H4 (cell line): ENCODE results near the gene NUP133. TPM values are rescaled to one million over a fixed set of nuclear protein-coding genes. Genes with fewer than 3 reads are reported as not detected.
"Not testable (repeated sequence)": the region's sequence is repeated elsewhere in the genome, so short reads cannot be mapped to it uniquely, and the experiment has no call there.

Source experiments
- DNase-seq: peaks from one replicate; pipeline ENCODE4 v3.0.0-alpha.2; 2015; ENCODE audit warnings: low spot score
- total RNA-seq: library from RNA; depleted of rRNA; stranded (reverse); fragments of >200 nt; shearing (Covaris generic); gene quantifications from 2 replicates; pipeline ENCODE4 v1.2.3, GENCODE V29; 2014; rRNA removed

NUP133 gene
- 29.6 and 32.6 TPM in 2 replicates for total RNA-seq

DNA sequence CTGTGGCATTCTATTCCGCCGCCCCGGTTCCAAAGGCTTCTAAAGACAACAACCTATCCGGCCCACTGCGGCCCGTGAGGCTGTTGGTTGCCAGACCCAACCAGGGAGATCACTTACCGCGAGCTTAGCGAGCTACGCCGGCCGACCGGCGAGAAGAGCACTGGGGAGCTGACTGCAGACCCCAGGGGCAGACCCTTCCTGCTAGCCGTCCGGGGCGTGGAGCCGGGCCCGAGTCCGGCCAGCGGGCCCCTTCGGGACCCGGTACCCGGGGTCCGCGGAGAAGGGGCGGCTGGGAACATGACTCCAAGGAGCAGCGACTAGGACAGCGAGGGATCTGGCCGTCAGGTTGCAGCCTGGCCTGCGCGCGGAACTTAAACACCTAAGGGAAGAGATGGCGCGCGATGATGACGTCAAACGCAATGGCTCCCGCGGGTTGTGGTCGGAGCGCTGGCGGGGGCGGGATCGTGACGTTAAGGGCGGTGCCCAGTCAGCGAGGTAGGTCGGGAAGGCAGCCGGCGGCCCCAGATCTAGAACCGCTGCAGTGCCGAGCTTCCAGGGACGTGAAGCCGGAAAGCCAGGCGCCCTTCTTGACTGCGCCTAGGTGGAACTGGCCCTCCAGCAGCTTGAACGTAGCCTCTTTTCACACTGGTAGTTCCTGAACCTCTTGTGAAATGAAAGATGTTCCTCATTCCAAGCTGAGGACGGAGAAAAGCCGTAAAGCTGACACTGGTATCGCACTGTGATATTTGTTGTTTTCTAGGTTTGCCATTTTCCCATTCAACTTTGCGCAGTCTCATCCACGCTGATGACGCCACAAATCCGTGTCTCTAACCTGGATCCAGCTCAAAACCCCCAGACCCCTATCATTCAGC, at the start of gene NUP133:
NUP133 (minus strand) TSS at position 391 of the 872 bp plus-strand sequence; CDS start at position 299, 92 bp downstream.
- peak; percentile 97 for DNase-seq

GRCh38 chr1:229557200-229557850, 49.2 kb upstream of the NUP133 start:
- DNase-seq = no peak

DNA sequence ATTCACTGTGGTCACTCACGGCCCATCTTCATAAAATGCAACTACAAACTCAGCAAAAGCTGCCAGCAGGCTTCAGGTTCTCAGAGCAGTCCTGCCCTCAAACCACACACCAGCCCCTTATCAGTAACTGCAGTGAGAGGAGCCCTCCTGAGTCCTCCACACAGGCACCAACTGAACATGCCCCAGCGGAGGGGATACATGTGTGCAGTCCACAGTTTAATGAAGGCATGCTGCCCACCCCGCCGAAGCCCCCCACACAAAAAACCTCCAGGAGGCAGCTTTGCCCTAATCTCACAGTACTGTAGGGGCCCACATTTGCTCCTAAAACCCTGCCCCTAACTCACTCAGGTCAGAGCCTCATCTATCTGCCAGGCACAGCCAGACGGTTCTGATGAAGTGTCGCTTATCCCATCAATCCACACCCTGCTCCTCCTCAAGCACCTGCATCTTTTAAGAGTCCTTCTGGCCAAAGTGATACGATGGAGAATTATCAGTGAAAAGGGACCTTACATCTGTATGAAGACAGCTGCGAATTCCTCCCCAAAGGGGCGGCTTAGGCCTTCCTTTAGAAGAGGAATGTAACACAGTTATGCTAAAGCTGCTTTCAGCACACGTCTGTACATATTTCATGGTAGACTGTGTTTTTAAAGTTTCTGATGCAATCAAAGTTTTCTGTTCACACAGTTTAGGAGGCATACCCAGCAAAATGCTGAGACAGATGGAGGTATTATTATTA, 46.9 kb upstream of the NUP133 start:
- DNase-seq = no peak

DNA sequence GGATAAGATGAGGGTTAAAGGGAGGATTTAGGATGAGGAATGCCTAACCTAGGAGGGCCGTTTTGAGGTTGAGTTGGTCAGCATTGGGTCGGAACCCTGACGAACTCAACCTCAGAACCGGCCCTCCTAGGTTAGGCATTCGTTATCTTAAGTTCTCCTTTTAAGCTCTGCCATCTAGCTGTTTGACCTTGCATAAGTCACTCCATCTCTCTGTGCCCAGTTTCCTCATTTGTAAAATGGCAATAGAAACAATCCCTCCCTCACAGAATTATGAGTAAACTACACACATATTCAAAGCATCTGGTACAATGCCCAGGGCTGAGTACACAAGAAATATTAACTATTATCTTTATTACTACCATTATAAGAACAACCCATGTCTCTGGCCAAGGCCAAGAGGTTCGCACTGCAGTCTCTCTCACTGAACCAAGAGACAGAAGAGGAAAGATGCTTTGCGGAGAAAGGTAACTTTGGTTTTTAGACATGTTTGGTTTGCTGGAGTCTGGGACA, 45.5 kb upstream of the NUP133 start:
- DNase-seq = no peak

- DNase-seq = no peak
Observed at GRCh38 chr1:229552732-229553131, 44.6 kb upstream of the NUP133 start.

DNA sequence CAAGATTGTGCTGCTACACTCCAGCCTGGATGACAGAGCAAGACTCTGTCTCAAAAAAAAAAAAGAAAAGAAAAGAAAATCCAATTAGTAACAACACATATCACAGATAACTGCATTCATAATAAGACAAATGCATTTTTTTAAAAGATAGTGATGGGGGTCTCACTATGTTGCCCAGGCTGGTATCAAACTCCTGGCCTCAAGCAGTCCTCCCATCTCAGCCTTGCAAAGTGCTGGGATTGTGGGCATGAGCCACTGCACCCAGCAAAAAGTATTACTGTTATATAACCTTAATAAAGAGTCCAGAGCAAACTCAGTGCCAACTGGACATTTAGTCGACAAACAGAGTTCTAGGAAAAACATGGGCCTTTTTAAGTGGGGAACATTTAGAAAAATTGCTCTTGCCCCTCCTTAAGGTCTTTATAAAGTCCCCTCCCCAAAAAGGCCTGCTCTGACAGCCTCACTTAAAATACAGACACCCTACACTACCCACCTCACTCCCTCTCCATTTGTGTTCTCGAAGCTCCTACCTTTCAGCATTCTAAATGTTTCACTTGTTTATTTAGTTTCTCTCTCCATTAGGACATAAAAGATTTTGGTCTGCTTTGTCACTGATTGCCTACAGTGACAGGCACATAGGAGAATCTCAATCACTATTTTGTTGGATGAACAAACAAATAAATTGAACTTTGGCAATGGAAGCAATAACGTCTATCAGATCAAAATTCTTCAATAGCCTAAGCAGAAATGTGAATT, 42.8 kb upstream of the NUP133 start:
- no peak for DNase-seq

- no peak for DNase-seq
Observed at GRCh38 chr1:229547542-229547941, 39.4 kb upstream of the NUP133 start.

DNA sequence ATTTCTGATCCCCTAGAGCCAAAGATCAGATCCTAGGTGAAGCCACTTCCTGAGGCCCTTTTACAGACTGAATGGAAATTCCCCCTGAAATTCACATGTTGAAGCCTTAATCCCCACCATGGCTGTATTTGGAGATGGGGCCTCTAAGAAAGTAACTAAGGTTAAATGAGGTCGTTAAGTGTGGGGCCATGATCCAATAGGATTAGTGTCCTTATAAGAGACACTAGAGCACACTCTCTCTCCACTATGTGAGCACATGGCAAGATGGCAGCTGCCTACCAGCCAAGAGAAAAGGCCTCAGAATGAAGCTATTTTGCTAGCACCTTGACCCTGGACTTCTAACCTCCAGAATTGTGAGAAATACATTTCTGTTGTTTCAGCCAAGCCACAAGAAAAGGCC, 36.4 kb upstream of the NUP133 start:
- no peak for DNase-seq

DNA sequence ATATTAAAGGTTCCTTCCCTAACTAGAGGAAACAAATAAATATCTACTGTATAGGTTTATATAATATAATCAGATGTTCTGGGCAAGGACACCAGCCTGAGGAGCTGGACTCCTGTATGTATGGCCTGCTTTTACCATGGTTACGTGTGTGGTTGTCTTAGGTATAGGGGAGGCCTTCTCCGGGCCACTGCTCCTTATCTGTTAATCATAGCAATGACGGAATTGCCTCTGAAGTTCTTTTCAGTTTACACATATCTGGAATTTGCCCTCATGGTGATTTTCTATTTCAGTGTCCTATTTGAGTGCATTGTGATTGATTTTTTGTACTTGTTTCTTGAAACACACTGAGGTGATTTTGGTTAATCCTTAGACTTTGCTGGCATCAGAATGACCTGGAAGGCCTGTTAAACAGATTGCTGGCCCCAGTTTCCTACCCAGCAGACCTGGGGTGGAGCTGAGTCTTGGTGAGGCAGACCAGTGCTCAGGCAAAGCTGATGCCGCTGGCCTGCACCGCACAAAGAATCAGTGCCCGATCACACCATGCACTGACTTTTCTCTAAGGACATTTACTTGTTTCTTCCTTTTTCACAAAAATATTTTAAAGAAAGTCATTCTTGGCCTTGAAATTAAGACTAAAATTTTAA, 31.8 kb upstream of the NUP133 start:
- DNase-seq = no peak

GRCh38 chr1:229538945-229539344, 30.8 kb upstream of the NUP133 start:
- DNase-seq = no peak

DNA sequence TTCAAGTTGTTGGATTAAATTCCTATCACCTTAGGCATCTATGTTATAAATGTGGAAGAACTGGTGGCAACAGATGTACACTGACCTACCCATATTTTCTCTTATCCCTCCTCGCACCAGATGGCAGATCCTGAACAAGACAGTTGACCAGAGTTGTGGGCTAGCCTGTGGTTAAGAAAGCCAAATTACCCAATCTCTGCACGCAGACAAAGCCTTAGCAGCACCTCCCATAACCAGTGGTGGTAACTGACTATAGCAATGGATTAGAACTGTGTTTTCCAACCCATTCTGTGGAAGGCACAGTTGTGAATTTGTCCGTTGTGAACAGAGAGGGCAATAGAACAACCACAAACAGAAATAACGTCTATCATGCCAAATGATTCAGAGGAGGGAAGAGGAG, 29.8 kb upstream of the NUP133 start:
- DNase-seq = no peak

DNA sequence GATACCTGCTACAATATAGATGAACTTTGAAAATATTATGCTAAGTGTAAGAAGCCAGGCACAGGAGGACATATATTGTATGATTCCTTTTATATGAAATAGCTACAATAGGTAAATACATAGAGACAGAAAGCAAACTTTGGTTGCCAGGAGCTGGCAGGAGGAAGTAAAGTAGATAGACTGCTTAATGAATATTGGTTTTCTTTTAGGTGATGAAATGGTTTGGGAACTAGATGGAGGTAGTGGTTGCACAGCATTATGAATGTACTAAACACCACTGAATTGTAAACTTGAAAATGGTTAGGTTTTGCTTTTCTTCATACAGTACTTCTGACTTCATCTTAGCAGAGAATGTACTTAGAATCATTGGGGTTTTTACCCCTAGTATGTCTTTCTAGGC, 28.8 kb upstream of the NUP133 start:
- no peak for DNase-seq

- DNase-seq = no peak
Observed at GRCh38 chr1:229535230-229535629, 27.1 kb upstream of the NUP133 start.

- DNase-seq = no peak
Observed at GRCh38 chr1:229531326-229531725, 23.2 kb upstream of the NUP133 start.

DNA sequence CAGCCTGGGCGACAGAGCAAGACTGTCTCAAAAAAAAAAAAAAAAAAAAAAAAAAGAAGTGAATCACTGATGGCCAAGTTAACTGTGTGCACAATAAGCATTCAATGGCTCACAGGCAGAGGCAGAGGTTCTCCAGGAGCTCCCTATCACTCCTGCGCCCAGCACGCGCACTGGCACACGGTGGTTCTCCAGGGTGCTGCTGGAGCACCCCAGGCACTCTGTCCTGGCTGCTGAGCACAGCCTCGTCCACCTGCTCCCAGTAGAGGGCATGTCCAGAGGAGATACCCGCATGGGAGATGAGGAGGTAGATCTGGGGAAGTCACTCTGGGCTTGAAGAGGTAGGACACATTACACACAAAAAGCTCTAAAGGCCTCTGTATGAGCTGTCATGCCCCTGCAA, 21.5 kb upstream of the NUP133 start:
- no peak for DNase-seq

- DNase-seq = no peak
Observed at GRCh38 chr1:229526695-229527094, 18.6 kb upstream of the NUP133 start.

GRCh38 chr1:229523052-229523451, 14.9 kb upstream of the NUP133 start:
- no peak for DNase-seq

DNA sequence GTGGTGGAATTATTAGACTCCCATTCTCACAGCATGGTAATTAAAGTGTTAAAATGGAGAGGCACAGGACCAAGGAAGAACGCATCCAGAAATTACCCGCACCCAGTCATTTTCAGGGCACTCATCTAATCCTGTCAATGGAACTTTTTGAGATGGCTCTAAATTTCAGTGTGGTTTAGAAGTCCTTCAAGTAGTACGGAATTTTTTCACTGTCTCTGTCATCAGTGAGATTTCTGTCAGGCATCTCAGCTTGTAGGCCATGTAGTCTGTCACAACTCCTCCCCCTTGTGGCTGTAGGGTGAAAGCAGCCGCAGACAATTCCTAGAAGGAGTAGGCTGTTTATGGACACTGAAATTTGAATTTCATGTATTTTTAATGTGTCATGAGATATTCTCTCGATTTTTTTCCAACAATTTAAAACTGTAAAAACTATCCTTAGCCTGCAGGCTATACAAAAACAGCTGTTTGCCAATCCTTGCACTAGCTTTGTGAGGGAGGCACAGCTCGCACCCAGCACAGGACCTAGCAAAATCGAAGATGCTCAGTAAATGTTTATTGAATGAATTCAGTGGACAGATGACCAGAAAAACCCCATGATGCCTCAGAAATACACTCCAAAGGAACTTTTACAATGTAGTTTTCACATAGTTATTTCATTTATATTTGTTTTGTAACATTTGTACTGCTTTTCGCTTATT, 6.6 kb upstream of the NUP133 start:
- peak; percentile 68 for DNase-seq

GRCh38 chr1:229511625-229512024, 3.5 kb upstream of the NUP133 start:
- not testable (repeated sequence) for DNase-seq

GRCh38 chr1:229511201-229511600, 3.1 kb upstream of the NUP133 start:
- not testable (repeated sequence) for DNase-seq
